SK-N-SH (cell line): ENCODE data around the gene RETREG2. TPM values are rescaled to one million over a fixed set of nuclear protein-coding genes. Genes with fewer than 3 reads are reported as not detected.

ENCODE experiments used
- CTCF ChIA-PET: fragments of 300-600, 350-600 bp; formaldehyde crosslinking; extraction: SDS; loops from one replicate; lab custom pipeline; 2021; lab: Yijun Ruan, JAX
- POLR2A ChIA-PET: fragments of 350-600 bp; sonication (Branson Sonifier 250); formaldehyde crosslinking; extraction: SDS; loops from one replicate; lab custom pipeline; 2020; ENCODE audit warnings: antibody characterized with exemption, inconsistent platforms; lab: Yijun Ruan, JAX
- DNase-seq: peaks from one replicate; pipeline ENCODE4 v3.0.0; 2012
- H2AFZ ChIP-seq: fragments of 200-600 bp; sonication (generic); 2 replicates; pipeline ENCODE4 v1.8.1; 2016; ENCODE audit warnings: antibody characterized with exemption, mild to moderate bottlenecking, low read depth
- H3F3A ChIP-seq: fragments of 200-600 bp; sonication (generic); replicated peaks from 2 replicates; pipeline ENCODE3; 2016; ENCODE audit warnings: antibody characterized with exemption, mild to moderate bottlenecking; ENCODE audit not compliant: insufficient read depth
- H3K27ac ChIP-seq, 2 experiments: fragments of 200-500 bp in 1 of 2; fragments of 200-600 bp in 1 of 2; sonication (Bioruptor generic) in 1 of 2; sonication (generic), shearing (Covaris generic) in 1 of 2; 2 replicates each; pipeline versions ENCODE4 v1.5.1 to v1.6.1; 2014 to 2016; ENCODE audit warnings: low read depth in 2 of 2, inconsistent platforms in 1 of 2, low read length in 1 of 2, mild to moderate bottlenecking in 1 of 2, mixed read lengths in 1 of 2
- H3K27me3 ChIP-seq: fragments of 200-600 bp; sonication (generic), shearing (Covaris generic); 2 replicates; pipeline ENCODE4 v1.6.1; 2016; ENCODE audit warnings: mixed run types; ENCODE audit not compliant: insufficient read depth
- H3K36me3 ChIP-seq, 2 experiments: fragments of 200-500 bp in 1 of 2; fragments of 200-600 bp in 1 of 2; sonication (Bioruptor generic) in 1 of 2; sonication (generic) in 1 of 2; replicated peaks in 1 of 2; 2 replicates each; pipeline versions ENCODE3 to v1.5.1; 2014 to 2016; ENCODE audit warnings: low read length in 1 of 2, mild to moderate bottlenecking in 1 of 2; ENCODE audit not compliant: insufficient read depth in 2 of 2, control insufficient read depth in 1 of 2
- H3K4me1 ChIP-seq, 2 experiments: fragments of 200-500 bp in 1 of 2; fragments of 200-600 bp in 1 of 2; sonication (Bioruptor generic) in 1 of 2; sonication (generic), shearing (Covaris generic) in 1 of 2; 2 replicates each; pipeline versions ENCODE4 v1.5.1 to v1.6.1; 2014 to 2016; ENCODE audit warnings: low read depth in 1 of 2, low read length in 1 of 2, mixed run types in 1 of 2; ENCODE audit not compliant: insufficient read depth in 2 of 2, control insufficient read depth in 1 of 2
- H3K4me2 ChIP-seq: fragments of 200-600 bp; sonication (generic), shearing (Covaris generic); 2 replicates; pipeline ENCODE4 v1.6.1; 2017; ENCODE audit warnings: mixed run types
- H3K4me3 ChIP-seq, 2 experiments: fragments of 200-500 bp in 1 of 2; fragments of 200-600 bp in 1 of 2; sonication (Bioruptor generic) in 1 of 2; sonication (generic), shearing (Covaris generic) in 1 of 2; 2 replicates each; pipeline versions ENCODE4 v1.5.1 to v1.8.1; 2014 to 2016; ENCODE audit warnings: low read depth in 2 of 2, inconsistent platforms in 1 of 2, low read length in 1 of 2, mild to moderate bottlenecking in 1 of 2, mixed read lengths in 1 of 2, moderate library complexity in 1 of 2
- H3K79me2 ChIP-seq: fragments of 200-600 bp; sonication (generic); 2 replicates; pipeline ENCODE4 v1.8.1; 2017; ENCODE audit warnings: mild to moderate bottlenecking; ENCODE audit not compliant: insufficient read depth
- H3K9ac ChIP-seq: fragments of 200-600 bp; sonication (generic); 2 replicates; pipeline ENCODE4 v1.6.1; 2017; ENCODE audit warnings: mixed run types
- H3K9me2 ChIP-seq: fragments of 200-600 bp; sonication (generic); 2 replicates; pipeline ENCODE4 v1.6.1; 2017; ENCODE audit warnings: mixed run types
- H3K9me3 ChIP-seq: fragments of 200-600 bp; sonication (generic); 2 replicates; pipeline ENCODE4 v1.6.1; 2017; ENCODE audit warnings: mixed run types, mild to moderate bottlenecking, moderate library complexity
- H4K20me1 ChIP-seq: fragments of 200-600 bp; sonication (generic); 2 replicates; pipeline ENCODE4 v1.6.1; 2017; ENCODE audit warnings: mild to moderate bottlenecking, mixed run types; ENCODE audit not compliant: insufficient read depth
- CHD2 ChIP-seq: fragments of 150-350 bp; IDR thresholded peaks from 2 replicates; pipeline ENCODE4 v1.6.1; 2018; ENCODE audit warnings: low read length; ENCODE audit not compliant: partially characterized antibody
- ELF1 ChIP-seq: IDR thresholded peaks from 2 replicates; pipeline ENCODE4 v1.4.0; 2012
- EZH2phosphoT487 ChIP-seq: fragments of 200-600 bp; sonication (generic); IDR thresholded peaks from 2 replicates; pipeline ENCODE4 v1.6.1; 2017; ENCODE audit warnings: low read depth, mixed run types, mild to moderate bottlenecking, antibody characterized with exemption, moderate library complexity, borderline replicate concordance
- FOXJ3 ChIP-seq: sonication (generic); formaldehyde crosslinking; IDR thresholded peaks from 2 replicates; pipeline ENCODE4 v1.5.1; 2020; ENCODE audit warnings: mild to moderate bottlenecking, missing genetic modification reagents
- GATA2 ChIP-seq: sonication (generic); formaldehyde crosslinking; IDR thresholded peaks from 2 replicates; pipeline ENCODE4 v1.5.0; 2020; ENCODE audit warnings: mild to moderate bottlenecking, missing genetic modification reagents
- IRF3 ChIP-seq: fragments of 150-350 bp; IDR thresholded peaks from 2 replicates; pipeline ENCODE4 v1.6.1; 2016; ENCODE audit warnings: mild to moderate bottlenecking, low read depth, low read length
- PBX3 ChIP-seq: IDR thresholded peaks from 2 replicates; pipeline ENCODE4; 2012
- RAD21 ChIP-seq: IDR thresholded peaks from 2 replicates; pipeline ENCODE4 v1.6.1; 2012; ENCODE audit warnings: mild to moderate bottlenecking, low read length
- RFX5 ChIP-seq: IDR thresholded peaks from 2 replicates; pipeline ENCODE4 v1.6.1; 2012; ENCODE audit warnings: mild to moderate bottlenecking, improper control_type of control experiment, low read length
- RXRA ChIP-seq: IDR thresholded peaks from 2 replicates; pipeline ENCODE4 v1.4.0; 2012; ENCODE audit warnings: low read depth, mild to moderate bottlenecking, borderline replicate concordance
- SMC3 ChIP-seq: IDR thresholded peaks from 2 replicates; pipeline ENCODE4 v1.6.1; 2012; ENCODE audit warnings: low read depth, low read length, improper control_type of control experiment
- TAF1 ChIP-seq: IDR thresholded peaks from 2 replicates; pipeline ENCODE4 v1.6.1; 2012; ENCODE audit warnings: low read depth, mild to moderate bottlenecking, low read length, moderate library complexity, borderline replicate concordance
- USF1 ChIP-seq: IDR thresholded peaks from 2 replicates; pipeline ENCODE4 v1.4.0; 2012; ENCODE audit warnings: low read depth, borderline replicate concordance
- WGBS: methylation state at CpG from one replicate; pipeline ENCODE4 v1.1.6; 2017; ENCODE audit warnings: low lambda C conversion rate; 5-methylcytosine and 5-hydroxymethylcytosine counted together
- polyA plus RNA-seq, 3 experiments: library from polyadenylated mRNA; depleted of rRNA; stranded (reverse); fragments of >200 nt; gene quantifications; 2 replicates each; pipeline ENCODE4 v1.2.3, GENCODE V29; 2012
- TF ChIP-seq, protein P1 (sequence below): fragments of 200-600 bp; sonication (generic); IDR thresholded peaks from 2 replicates; pipeline ENCODE4 v1.6.1; 2017; ENCODE audit warnings: antibody characterized with exemption, mild to moderate bottlenecking, moderate library complexity
- TF ChIP-seq, protein P2 (sequence below): IDR thresholded peaks from 2 replicates; pipeline ENCODE4 v1.6.1; 2012; ENCODE audit warnings: mild to moderate bottlenecking, low read depth, low read length, moderate library complexity

Gene RETREG2
- polyA plus RNA-seq, 1 of the 3 experiments (the other 2 are of a cell fraction) = 74.6 TPM

- ChIA-PET POLR2A (no interaction called here), CTCF (interaction anchor here (0.6 to 1.1 kb wide), 3 partner anchors 53 to 71 kb away, joined by 3 to 4 read pairs (median 3); no protein-coding TSS in a partner anchor)
- no peak for DNase-seq
- Histone ChIP-seq H3K9ac (no peak overlapping the region), H4K20me1 (no peaks in the 10 kb centered on the region), H3F3A (peaks cover 9% of the 10 kb centered on the region), H3K4me2 (no peak overlapping the region), H3K79me2 (peaks cover 16% of the 10 kb centered on the region), H3K9me2 (no peaks in the 10 kb centered on the region), H3K27ac (no peak overlapping the region), H3K4me3 (no peak overlapping the region), H3K36me3 (peaks cover 8 to 46% of the 10 kb centered on the region in 2 experiments), H3K4me1 (peaks cover 5 to 22% of the 10 kb centered on the region in 2 experiments; a peak in 3 of 4 replicates), H2AFZ (no peak overlapping the region)
- 93% methylated on average over 22 of the region's 31 CpGs for WGBS
- TF ChIP-seq, protein P1, sequence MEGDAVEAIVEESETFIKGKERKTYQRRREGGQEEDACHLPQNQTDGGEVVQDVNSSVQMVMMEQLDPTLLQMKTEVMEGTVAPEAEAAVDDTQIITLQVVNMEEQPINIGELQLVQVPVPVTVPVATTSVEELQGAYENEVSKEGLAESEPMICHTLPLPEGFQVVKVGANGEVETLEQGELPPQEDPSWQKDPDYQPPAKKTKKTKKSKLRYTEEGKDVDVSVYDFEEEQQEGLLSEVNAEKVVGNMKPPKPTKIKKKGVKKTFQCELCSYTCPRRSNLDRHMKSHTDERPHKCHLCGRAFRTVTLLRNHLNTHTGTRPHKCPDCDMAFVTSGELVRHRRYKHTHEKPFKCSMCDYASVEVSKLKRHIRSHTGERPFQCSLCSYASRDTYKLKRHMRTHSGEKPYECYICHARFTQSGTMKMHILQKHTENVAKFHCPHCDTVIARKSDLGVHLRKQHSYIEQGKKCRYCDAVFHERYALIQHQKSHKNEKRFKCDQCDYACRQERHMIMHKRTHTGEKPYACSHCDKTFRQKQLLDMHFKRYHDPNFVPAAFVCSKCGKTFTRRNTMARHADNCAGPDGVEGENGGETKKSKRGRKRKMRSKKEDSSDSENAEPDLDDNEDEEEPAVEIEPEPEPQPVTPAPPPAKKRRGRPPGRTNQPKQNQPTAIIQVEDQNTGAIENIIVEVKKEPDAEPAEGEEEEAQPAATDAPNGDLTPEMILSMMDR = no peak
- TF ChIP-seq RFX5 (no peak), ELF1 (no peak), USF1 (no peak), IRF3 (no peak), RAD21 (no peak), CHD2 (no peak), FOXJ3 (CRISPR knock-in tag) (no peak), RXRA (no peak), TAF1 (no peak), PBX3 (no peak), GATA2 (CRISPR knock-in tag) (no peak), EZH2phosphoT487 (no peak), SMC3 (no peak)
- TF ChIP-seq, protein P2, sequence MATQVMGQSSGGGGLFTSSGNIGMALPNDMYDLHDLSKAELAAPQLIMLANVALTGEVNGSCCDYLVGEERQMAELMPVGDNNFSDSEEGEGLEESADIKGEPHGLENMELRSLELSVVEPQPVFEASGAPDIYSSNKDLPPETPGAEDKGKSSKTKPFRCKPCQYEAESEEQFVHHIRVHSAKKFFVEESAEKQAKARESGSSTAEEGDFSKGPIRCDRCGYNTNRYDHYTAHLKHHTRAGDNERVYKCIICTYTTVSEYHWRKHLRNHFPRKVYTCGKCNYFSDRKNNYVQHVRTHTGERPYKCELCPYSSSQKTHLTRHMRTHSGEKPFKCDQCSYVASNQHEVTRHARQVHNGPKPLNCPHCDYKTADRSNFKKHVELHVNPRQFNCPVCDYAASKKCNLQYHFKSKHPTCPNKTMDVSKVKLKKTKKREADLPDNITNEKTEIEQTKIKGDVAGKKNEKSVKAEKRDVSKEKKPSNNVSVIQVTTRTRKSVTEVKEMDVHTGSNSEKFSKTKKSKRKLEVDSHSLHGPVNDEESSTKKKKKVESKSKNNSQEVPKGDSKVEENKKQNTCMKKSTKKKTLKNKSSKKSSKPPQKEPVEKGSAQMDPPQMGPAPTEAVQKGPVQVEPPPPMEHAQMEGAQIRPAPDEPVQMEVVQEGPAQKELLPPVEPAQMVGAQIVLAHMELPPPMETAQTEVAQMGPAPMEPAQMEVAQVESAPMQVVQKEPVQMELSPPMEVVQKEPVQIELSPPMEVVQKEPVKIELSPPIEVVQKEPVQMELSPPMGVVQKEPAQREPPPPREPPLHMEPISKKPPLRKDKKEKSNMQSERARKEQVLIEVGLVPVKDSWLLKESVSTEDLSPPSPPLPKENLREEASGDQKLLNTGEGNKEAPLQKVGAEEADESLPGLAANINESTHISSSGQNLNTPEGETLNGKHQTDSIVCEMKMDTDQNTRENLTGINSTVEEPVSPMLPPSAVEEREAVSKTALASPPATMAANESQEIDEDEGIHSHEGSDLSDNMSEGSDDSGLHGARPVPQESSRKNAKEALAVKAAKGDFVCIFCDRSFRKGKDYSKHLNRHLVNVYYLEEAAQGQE = no peak
- TF ChIP-seq, all 33 proteins: peak for 0
- Histone ChIP-seq H3K9me3 (no peaks in the 10 kb centered on the region), H3K27me3 (no peaks in the 10 kb centered on the region)
These were observed 45.9 kb downstream of the RETREG2 start for GRCh38 chr2:219223831-219224610.
